T-helper 2 cell treated with Interferon-gamma antibody and Interleukin-4, amounts not matched to agents 5 μg/mL and 100 μg/mL, for 36 hours (primary cell): ENCODE results near the gene FAM78A.

Experiments
- DNase-seq: peaks from one replicate; pipeline ENCODE4 v3.0.0; 2021; ENCODE audit warnings: low spot score
- H3K27ac Mint-ChIP-seq: one replicate; pipeline ENCODE4 v1.8.0; 2021; ENCODE audit warnings: mild to moderate bottlenecking, mixed read lengths
- H3K27me3 Mint-ChIP-seq: one replicate; pipeline ENCODE4 v1.8.0; 2021; ENCODE audit warnings: low read depth, mixed read lengths
- H3K36me3 Mint-ChIP-seq: one replicate; pipeline ENCODE4 v1.8.0; 2021; ENCODE audit warnings: low read depth, mixed read lengths
- H3K4me1 Mint-ChIP-seq: one replicate; pipeline ENCODE4 v1.8.0; 2021; ENCODE audit warnings: low read depth, mixed read lengths
- H3K4me3 Mint-ChIP-seq: one replicate; pipeline ENCODE4 v1.8.0; 2022; ENCODE audit warnings: mild to moderate bottlenecking, moderate library complexity, mixed read lengths
- H3K9me3 Mint-ChIP-seq: one replicate; pipeline ENCODE4 v1.8.0; 2021; ENCODE audit warnings: mixed read lengths

FAM78A gene

GRCh38 chr9:131236161-131236560, 40.1 kb downstream of the FAM78A start:
- no peaks in the 10 kb centered on the region for H3K27me3 Mint-ChIP-seq
- peaks cover 31% of the 10 kb centered on the region for H3K4me1 Mint-ChIP-seq
- no peak for DNase-seq
- peaks cover 32% of the 10 kb centered on the region for H3K36me3 Mint-ChIP-seq
- no peak overlapping the region for H3K27ac Mint-ChIP-seq
- no peaks in the 10 kb centered on the region for H3K9me3 Mint-ChIP-seq
- no peak overlapping the region for H3K4me3 Mint-ChIP-seq

DNA sequence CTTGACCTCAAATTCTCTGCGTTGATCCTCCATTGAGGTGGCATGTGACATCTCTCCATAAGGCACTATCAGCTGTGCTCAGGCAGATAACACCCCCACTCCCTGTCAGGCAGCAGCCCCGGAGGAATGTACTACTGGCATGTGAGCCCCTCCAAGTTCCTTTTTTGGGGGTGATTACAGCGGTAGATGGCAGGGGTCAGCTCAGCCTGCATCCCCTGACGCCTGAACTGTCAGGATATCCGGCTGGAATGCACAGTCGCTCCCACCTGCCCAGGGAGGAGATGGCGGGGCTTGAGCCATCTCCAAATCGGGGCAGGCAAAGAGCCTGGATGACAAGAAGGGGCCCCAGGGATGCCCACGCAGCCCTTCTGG, 40.8 kb downstream of the FAM78A start:
- Mint-ChIP-seq H3K4me3 (no peak overlapping the region), H3K27ac (peak overlapping the region; percentile 26), H3K36me3 (peaks cover 36% of the 10 kb centered on the region), H3K27me3 (no peaks in the 10 kb centered on the region), H3K9me3 (no peaks in the 10 kb centered on the region), H3K4me1 (peaks cover 31% of the 10 kb centered on the region)
- DNase-seq = no peak

DNA sequence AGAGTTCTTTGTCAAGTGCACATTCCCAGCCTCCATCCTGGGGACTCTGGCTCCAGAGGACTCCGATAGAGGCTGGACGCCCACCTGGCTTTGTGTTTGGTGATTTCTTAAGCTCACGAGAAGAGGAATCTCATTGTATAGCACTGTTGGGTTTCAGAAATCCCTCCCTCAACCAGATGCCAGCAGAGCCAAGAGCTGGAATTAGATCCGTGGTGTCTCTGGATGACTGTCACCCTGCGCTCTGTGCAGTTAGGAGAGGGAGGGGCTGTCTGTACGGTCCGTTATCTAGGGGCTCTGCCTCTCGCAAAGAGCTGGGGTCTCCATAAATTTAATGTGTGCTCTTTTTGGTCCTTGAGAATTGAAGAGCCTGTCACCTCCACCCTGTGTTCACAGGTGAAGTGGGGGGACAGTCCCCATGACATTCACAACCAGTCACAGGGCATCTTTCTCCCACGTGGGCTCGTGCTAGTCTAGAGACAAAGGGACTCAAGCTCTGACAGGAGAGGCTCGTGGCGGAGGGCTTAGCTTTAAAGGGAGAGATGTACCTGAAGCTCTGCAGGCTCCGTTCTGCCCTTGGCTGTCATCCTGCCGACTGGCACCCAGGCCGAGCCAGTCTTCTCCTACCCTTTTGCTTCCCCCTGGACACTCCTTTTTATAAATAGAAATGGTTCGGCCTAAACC, 41.4 kb downstream of the FAM78A start:
- Mint-ChIP-seq H3K4me1 (peaks cover 31% of the 10 kb centered on the region), H3K9me3 (no peaks in the 10 kb centered on the region), H3K27ac (peak overlapping the region; percentile 26), H3K36me3 (peaks cover 38% of the 10 kb centered on the region), H3K27me3 (no peaks in the 10 kb centered on the region), H3K4me3 (no peak overlapping the region)
- no peak for DNase-seq

- Mint-ChIP-seq H3K4me3 (peak overlapping the region; percentile 46), H3K4me1 (peaks cover 27% of the 10 kb centered on the region), H3K9me3 (no peaks in the 10 kb centered on the region), H3K36me3 (peaks cover 41% of the 10 kb centered on the region), H3K27me3 (no peaks in the 10 kb centered on the region), H3K27ac (peak overlapping the region; percentile 73)
- no peak for DNase-seq
These were observed 42.3 kb downstream of the FAM78A start for GRCh38 chr9:131233995-131234394.

GRCh38 chr9:131233556-131233955, 42.8 kb downstream of the FAM78A start:
- DNase-seq = no peak
- H3K4me1 Mint-ChIP-seq = peaks cover 25% of the 10 kb centered on the region
- peaks cover 41% of the 10 kb centered on the region for H3K36me3 Mint-ChIP-seq
- H3K4me3 Mint-ChIP-seq = peak overlapping the region; percentile 46
- no peaks in the 10 kb centered on the region for H3K27me3 Mint-ChIP-seq
- peak overlapping the region; percentile 73 for H3K27ac Mint-ChIP-seq
- no peaks in the 10 kb centered on the region for H3K9me3 Mint-ChIP-seq

GRCh38 chr9:131228988-131229387, 47.3 kb downstream of the FAM78A start:
- no peaks in the 10 kb centered on the region for H3K9me3 Mint-ChIP-seq
- no peak overlapping the region for H3K27ac Mint-ChIP-seq
- peaks cover 8% of the 10 kb centered on the region for H3K4me1 Mint-ChIP-seq
- H3K4me3 Mint-ChIP-seq = no peak overlapping the region
- no peak for DNase-seq
- H3K36me3 Mint-ChIP-seq = peaks cover 38% of the 10 kb centered on the region
- no peaks in the 10 kb centered on the region for H3K27me3 Mint-ChIP-seq

DNA sequence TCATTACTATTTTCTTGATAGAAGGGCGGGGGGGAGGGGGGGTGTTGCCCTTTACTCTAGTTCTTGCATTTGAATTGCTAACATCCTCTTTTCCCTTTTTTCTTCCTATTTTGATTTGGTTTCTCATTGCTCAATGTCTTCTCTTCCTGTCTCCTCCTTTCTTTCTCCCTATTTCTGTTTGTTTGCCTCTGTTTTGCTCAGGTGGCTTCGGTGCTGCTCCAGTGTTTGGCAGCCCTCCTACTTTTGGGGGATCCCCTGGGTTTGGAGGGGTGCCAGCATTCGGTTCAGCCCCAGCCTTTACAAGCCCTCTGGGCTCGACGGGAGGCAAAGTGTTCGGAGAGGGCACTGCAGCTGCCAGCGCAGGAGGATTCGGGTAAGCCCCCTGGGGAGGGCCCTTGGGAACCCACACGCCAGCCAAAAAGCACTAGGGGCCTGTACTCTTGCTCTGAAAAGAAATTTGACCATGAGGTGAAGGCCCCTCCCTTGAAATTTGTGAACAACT, 48.3 kb downstream of the FAM78A start:
- Mint-ChIP-seq H3K4me1 (peaks cover 2% of the 10 kb centered on the region), H3K9me3 (no peaks in the 10 kb centered on the region), H3K36me3 (peaks cover 34% of the 10 kb centered on the region), H3K4me3 (no peak overlapping the region), H3K27ac (peak overlapping the region; percentile 32), H3K27me3 (no peaks in the 10 kb centered on the region)
- no peak for DNase-seq

GRCh38 chr9:131227112-131227958, 49.0 kb downstream of the FAM78A start:
- Mint-ChIP-seq H3K36me3 (peaks cover 35% of the 10 kb centered on the region), H3K4me3 (no peak overlapping the region), H3K4me1 (peaks cover 2% of the 10 kb centered on the region), H3K27ac (no peak overlapping the region), H3K27me3 (no peaks in the 10 kb centered on the region), H3K9me3 (no peaks in the 10 kb centered on the region)
- no peak for DNase-seq

- Mint-ChIP-seq H3K9me3 (no peaks in the 10 kb centered on the region), H3K27me3 (no peaks in the 10 kb centered on the region), H3K36me3 (peaks cover 28% of the 10 kb centered on the region), H3K4me1 (no peaks in the 10 kb centered on the region), H3K4me3 (no peak overlapping the region), H3K27ac (no peak overlapping the region)
- DNase-seq = no peak
These were observed 50.1 kb downstream of the FAM78A start for GRCh38 chr9:131226226-131226625.

- H3K9me3 Mint-ChIP-seq = no peaks in the 10 kb centered on the region
- H3K4me3 Mint-ChIP-seq = no peak overlapping the region
- H3K4me1 Mint-ChIP-seq = no peaks in the 10 kb centered on the region
- H3K36me3 Mint-ChIP-seq = peaks cover 31% of the 10 kb centered on the region
- H3K27ac Mint-ChIP-seq = no peak overlapping the region
- no peaks in the 10 kb centered on the region for H3K27me3 Mint-ChIP-seq
- DNase-seq = no peak
These were observed 53.9 kb downstream of the FAM78A start for GRCh38 chr9:131222460-131222859.

- Mint-ChIP-seq H3K4me3 (no peak overlapping the region), H3K9me3 (no peaks in the 10 kb centered on the region), H3K36me3 (peaks cover 33% of the 10 kb centered on the region), H3K27me3 (no peaks in the 10 kb centered on the region), H3K27ac (no peak overlapping the region), H3K4me1 (no peaks in the 10 kb centered on the region)
- no peak for DNase-seq
These were observed 55.8 kb downstream of the FAM78A start for GRCh38 chr9:131220485-131220884.

GRCh38 chr9:131218370-131218769, 57.9 kb downstream of the FAM78A start:
- no peaks in the 10 kb centered on the region for H3K27me3 Mint-ChIP-seq
- H3K36me3 Mint-ChIP-seq = peaks cover 35% of the 10 kb centered on the region
- no peak for DNase-seq
- H3K4me1 Mint-ChIP-seq = no peaks in the 10 kb centered on the region
- no peak overlapping the region for H3K4me3 Mint-ChIP-seq
- no peak overlapping the region for H3K27ac Mint-ChIP-seq
- no peaks in the 10 kb centered on the region for H3K9me3 Mint-ChIP-seq

DNA sequence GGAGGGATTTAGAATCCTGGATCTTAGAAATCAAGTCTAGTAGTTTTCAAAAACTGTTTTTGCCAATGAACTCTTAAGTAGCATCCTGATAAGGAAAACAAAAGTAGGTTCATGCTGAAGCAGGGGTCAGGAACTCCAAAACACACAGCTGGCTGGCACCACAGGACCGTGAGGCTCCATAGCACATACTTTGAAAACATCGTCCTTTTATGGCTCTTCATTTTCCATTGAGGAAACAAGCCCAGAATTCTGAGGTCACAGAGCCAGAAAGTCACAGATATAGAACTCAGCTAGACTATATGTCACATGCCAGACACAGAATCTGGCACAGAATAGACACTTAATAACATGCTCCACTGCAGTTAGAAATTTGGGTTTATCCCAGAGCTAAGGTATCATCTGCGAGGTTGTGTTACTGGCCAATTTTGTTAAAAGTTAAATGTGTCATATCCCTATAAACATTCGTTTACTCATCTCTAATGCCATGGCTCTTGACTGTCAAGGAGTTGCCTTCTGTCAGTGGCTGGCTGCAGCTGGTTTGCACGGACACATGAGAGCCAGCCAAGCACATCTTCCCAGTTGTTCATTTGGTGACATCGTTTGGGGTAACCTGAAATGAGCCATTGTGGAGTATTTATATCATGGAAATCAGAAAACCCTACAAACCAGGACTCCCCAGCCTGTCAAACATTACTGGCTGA, 58.8 kb downstream of the FAM78A start:
- no peak overlapping the region for H3K27ac Mint-ChIP-seq
- DNase-seq = no peak
- peaks cover 5% of the 10 kb centered on the region for H3K9me3 Mint-ChIP-seq
- peaks cover 36% of the 10 kb centered on the region for H3K36me3 Mint-ChIP-seq
- no peak overlapping the region for H3K4me3 Mint-ChIP-seq
- no peaks in the 10 kb centered on the region for H3K27me3 Mint-ChIP-seq
- no peaks in the 10 kb centered on the region for H3K4me1 Mint-ChIP-seq

DNA sequence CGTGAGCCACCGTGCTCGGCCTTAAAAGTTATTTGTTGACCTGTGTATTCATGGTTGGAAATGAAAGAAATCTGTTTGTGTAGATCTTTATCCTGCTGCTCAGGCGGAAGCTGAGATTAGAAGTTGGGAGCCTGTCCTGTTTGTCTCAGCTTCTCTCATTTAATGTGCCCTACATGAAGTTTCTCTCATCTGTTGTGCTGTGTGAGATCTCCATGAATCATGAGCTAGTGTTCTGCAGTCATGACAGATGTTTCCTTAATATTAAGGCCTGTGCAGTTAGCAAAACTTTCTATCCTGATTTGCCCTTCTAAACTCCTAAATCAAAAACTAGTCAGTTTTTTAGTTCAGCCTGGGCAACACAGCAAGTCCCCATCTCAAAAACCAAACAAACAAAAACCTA, 59.5 kb downstream of the FAM78A start:
- Mint-ChIP-seq H3K4me1 (no peaks in the 10 kb centered on the region), H3K9me3 (peaks cover 11% of the 10 kb centered on the region), H3K27me3 (no peaks in the 10 kb centered on the region), H3K4me3 (no peak overlapping the region), H3K36me3 (peaks cover 40% of the 10 kb centered on the region), H3K27ac (no peak overlapping the region)
- no peak for DNase-seq
